H9 (cell line): Measurements from ENCODE around the gene STX8. TPM values are rescaled to one million over a fixed set of nuclear protein-coding genes. Genes with fewer than 3 reads are reported as not detected.

ENCODE experiments used
- DNase-seq: peaks from one replicate; pipeline ENCODE4 v3.0.0-alpha.2; 2017
- H2AFZ ChIP-seq: one replicate; pipeline ENCODE4 v1.6.1; 2013; ENCODE audit warnings: mild to moderate bottlenecking, low read length, control low read depth, moderate library complexity
- H2AK5ac ChIP-seq: 2 replicates; pipeline ENCODE4 v1.6.1; 2013; ENCODE audit warnings: low read length, control low read depth, mixed read lengths; ENCODE audit not compliant: insufficient read length
- H2BK120ac ChIP-seq: one replicate; pipeline ENCODE4 v1.6.1; 2013; ENCODE audit warnings: low read depth, mild to moderate bottlenecking, low read length, control low read depth, inconsistent platforms; ENCODE audit not compliant: poor library complexity, severe bottlenecking
- H2BK12ac ChIP-seq: 2 replicates; pipeline ENCODE4 v1.6.1; 2013; ENCODE audit warnings: low read length, control low read depth, mixed read lengths, low read depth; ENCODE audit not compliant: insufficient read length
- H2BK15ac ChIP-seq: 2 replicates; pipeline ENCODE4 v1.6.1; 2013; ENCODE audit warnings: low read depth, low read length, control low read depth
- H2BK20ac ChIP-seq: one replicate; pipeline ENCODE4 v1.6.1; 2013; ENCODE audit warnings: low read depth, mild to moderate bottlenecking, low read length, control low read depth, inconsistent platforms; ENCODE audit not compliant: poor library complexity, severe bottlenecking
- H2BK5ac ChIP-seq: 2 replicates; pipeline ENCODE4 v1.6.1; 2013; ENCODE audit warnings: low read length, control low read depth, mixed read lengths; ENCODE audit not compliant: insufficient read length
- H3K14ac ChIP-seq: 2 replicates; pipeline ENCODE4 v1.6.1; 2013; ENCODE audit warnings: low read length, control low read depth; ENCODE audit not compliant: insufficient read depth
- H3K18ac ChIP-seq: 2 replicates; pipeline ENCODE4 v1.6.1; 2013; ENCODE audit warnings: low read depth, mild to moderate bottlenecking, mixed read lengths, low read length, control low read depth; ENCODE audit not compliant: insufficient read length
- H3K23ac ChIP-seq: 2 replicates; pipeline ENCODE4 v1.6.1; 2013; ENCODE audit warnings: low read length, control low read depth, mixed read lengths, low read depth; ENCODE audit not compliant: insufficient read length
- H3K23me2 ChIP-seq: 2 replicates; pipeline ENCODE4 v1.6.1; 2013; ENCODE audit warnings: low read depth, mild to moderate bottlenecking, mixed read lengths, low read length, control low read depth; ENCODE audit not compliant: insufficient read length, poor library complexity, severe bottlenecking
- H3K27ac ChIP-seq: 2 replicates; pipeline ENCODE4 v1.5.1; 2013; ENCODE audit warnings: low read length, control low read depth, mixed read lengths, low read depth; ENCODE audit not compliant: insufficient read length
- H3K27me3 ChIP-seq: 2 replicates; pipeline ENCODE4 v1.6.1; 2013; ENCODE audit warnings: low read length, control low read depth, inconsistent platforms; ENCODE audit not compliant: insufficient read depth
- H3K4ac ChIP-seq: 2 replicates; pipeline ENCODE4 v1.6.1; 2013; ENCODE audit warnings: low read depth, mild to moderate bottlenecking, control low read depth, inconsistent platforms, low read length, moderate library complexity
- H3K4me1 ChIP-seq: 2 replicates; pipeline ENCODE4 v1.6.1; 2013; ENCODE audit warnings: low read length, control low read depth, inconsistent platforms; ENCODE audit not compliant: insufficient read depth
- H3K4me2 ChIP-seq: 2 replicates; pipeline ENCODE4 v1.6.1; 2013; ENCODE audit warnings: low read length, control low read depth, mixed read lengths; ENCODE audit not compliant: insufficient read length, insufficient read depth
- H3K56ac ChIP-seq: 2 replicates; pipeline ENCODE4 v1.6.1; 2013; ENCODE audit warnings: low read depth, mild to moderate bottlenecking, mixed read lengths, low read length, control low read depth; ENCODE audit not compliant: insufficient read length
- H3K79me1 ChIP-seq: 2 replicates; pipeline ENCODE4 v1.6.1; 2013; ENCODE audit warnings: low read depth, mild to moderate bottlenecking, moderate library complexity, low read length, control low read depth, inconsistent platforms; ENCODE audit not compliant: insufficient read depth, poor library complexity, severe bottlenecking
- H3K79me2 ChIP-seq: 2 replicates; pipeline ENCODE4 v1.6.1; 2013; ENCODE audit warnings: low read length, control low read depth, inconsistent platforms; ENCODE audit not compliant: insufficient read depth
- H3K9ac ChIP-seq: 2 replicates; pipeline ENCODE4 v1.6.1; 2013; ENCODE audit warnings: low read length, control low read depth, mixed read lengths; ENCODE audit not compliant: insufficient read length; ENCODE audit errors: extremely low read depth
- H3K9me3 ChIP-seq: one replicate; pipeline ENCODE4 v1.6.1; 2013; ENCODE audit warnings: low read depth, low read length, inconsistent platforms; ENCODE audit not compliant: control insufficient read depth
- H3T11ph ChIP-seq: one replicate; pipeline ENCODE4 v1.6.1; 2013; ENCODE audit warnings: mild to moderate bottlenecking, low read length, control low read depth, inconsistent platforms
- H4K20me1 ChIP-seq: one replicate; pipeline ENCODE4 v1.6.1; 2013; ENCODE audit not compliant: control insufficient read depth, insufficient read length, insufficient read depth
- H4K5ac ChIP-seq: 2 replicates; pipeline ENCODE4 v1.6.1; 2013; ENCODE audit warnings: low read depth, mild to moderate bottlenecking, mixed read lengths, low read length, control low read depth; ENCODE audit not compliant: insufficient read length
- H4K8ac ChIP-seq: replicated peaks from 2 replicates; pipeline ENCODE4 v1.6.1; 2013; ENCODE audit warnings: low read length, control low read depth, mixed read lengths, low read depth; ENCODE audit not compliant: insufficient read length
- H4K91ac ChIP-seq: 2 replicates; pipeline ENCODE4 v1.6.1; 2013; ENCODE audit warnings: low read depth, mild to moderate bottlenecking, moderate library complexity, mixed read lengths, low read length, control low read depth; ENCODE audit not compliant: insufficient read length
- H3K27ac Mint-ChIP-seq, 3 experiments: 2 replicates in 2 of 3; 3 replicates in 1 of 3; pipeline ENCODE4 v1.8.0; 2020 to 2021; ENCODE audit warnings: mixed read lengths in 3 of 3, mild to moderate bottlenecking in 1 of 3, moderate library complexity in 1 of 3
- H3K27me3 Mint-ChIP-seq: 2 replicates; pipeline ENCODE4 v1.8.0; 2021; ENCODE audit warnings: low read depth, mild to moderate bottlenecking, moderate library complexity, mixed read lengths
- H3K36me3 Mint-ChIP-seq, 3 experiments: 2 replicates in 2 of 3; 3 replicates in 1 of 3; pipeline ENCODE4 v1.8.0; 2020 to 2021; ENCODE audit warnings: low read depth in 3 of 3, mixed read lengths in 3 of 3; ENCODE audit not compliant: insufficient read depth in 1 of 3
- H3K4me1 Mint-ChIP-seq, 2 experiments: 2 replicates each; pipeline ENCODE4 v1.8.0; 2020; ENCODE audit warnings: mixed read lengths in 2 of 2
- H3K4me3 Mint-ChIP-seq, 2 experiments: 2 replicates in 1 of 2; 3 replicates in 1 of 2; pipeline ENCODE4 v1.8.0; 2020 to 2021; ENCODE audit warnings: mild to moderate bottlenecking in 2 of 2, mixed read lengths in 2 of 2, moderate library complexity in 1 of 2
- H3K9me3 Mint-ChIP-seq, 2 experiments: 2 replicates in 1 of 2; 3 replicates in 1 of 2; pipeline ENCODE4 v1.8.0; 2020; ENCODE audit warnings: mild to moderate bottlenecking in 2 of 2, mixed read lengths in 2 of 2, moderate library complexity in 1 of 2
- CTCF ChIP-seq: fragments of 200-600 bp; sonication (generic); conservative IDR thresholded peaks from 3 replicates; pipeline ENCODE4 v1.8.0; 2021; ENCODE audit warnings: antibody characterized with exemption, mild to moderate bottlenecking
- WGBS: extraction: QIAGEN DNeasy Blood & Tissue Kit; methylation state at CpG from one replicate; pipeline ENCODE4 v1.1.7; 2013; ENCODE audit warnings: missing lambda C conversion rate, low lambda C conversion rate, mixed read lengths; ENCODE audit not compliant: insufficient read length; ENCODE audit errors: extremely low coverage; 5-methylcytosine and 5-hydroxymethylcytosine counted together
- total RNA-seq: library from RNA; stranded (reverse); gene quantifications from 2 replicates; pipeline ENCODE4 v1.2.1, GENCODE V29; 2021

STX8 gene
- total RNA-seq, 1 experiment from 2014 or later = 55.1 TPM

GRCh38 chr17:9571201-9571600 is 4.4 kb downstream of the STX8 start:
- no peak overlapping the region for H3K56ac ChIP-seq
- no peak overlapping the region for H4K91ac ChIP-seq
- H2BK15ac ChIP-seq = no peak overlapping the region
- no peak overlapping the region for H3K18ac ChIP-seq
- H4K5ac ChIP-seq = no peak overlapping the region
- H3K27me3 ChIP-seq = no peaks in the 10 kb centered on the region
- Mint-ChIP-seq H3K27me3 (no peaks in the 10 kb centered on the region; the same call in 1 of the 2 replicates), H3K4me3 (no peak overlapping the region), H3K36me3 (peaks cover 4 to 11% (median 10%) of the 10 kb centered on the region in 3 experiments; a peak in 6 of 7 replicates), H3K4me1 (peaks cover 0 to under 1% of the 10 kb centered on the region in 2 experiments; a peak in 2 of 4 replicates), H3K9me3 (no peaks in the 10 kb centered on the region), H3K27ac (no peak overlapping the region; a peak in 1 of 7 replicates)
- no peak overlapping the region for H3K14ac ChIP-seq
- H2BK120ac ChIP-seq = no peak overlapping the region
- no peak overlapping the region for H3K27ac ChIP-seq
- no peak overlapping the region for H3K4me2 ChIP-seq
- H3K79me1 ChIP-seq = peaks cover 7% of the 10 kb centered on the region
- peaks cover 4% of the 10 kb centered on the region for H3K23me2 ChIP-seq
- no peak overlapping the region for H4K8ac ChIP-seq
- H4K20me1 ChIP-seq = no peaks in the 10 kb centered on the region
- no peak overlapping the region for H2BK20ac ChIP-seq
- H2BK12ac ChIP-seq = no peak overlapping the region
- H2AFZ ChIP-seq = no peak overlapping the region
- no peak overlapping the region for H3T11ph ChIP-seq
- DNase-seq = no peak
- H2BK5ac ChIP-seq = no peak overlapping the region
- no CpG with 5 or more reads among the region's 10 CpGs for WGBS
- H3K9me3 ChIP-seq = no peaks in the 10 kb centered on the region
- H3K79me2 ChIP-seq = no peaks in the 10 kb centered on the region
- TF ChIP-seq CTCF = no peak
- H2AK5ac ChIP-seq = no peak overlapping the region
- H3K4ac ChIP-seq = no peak overlapping the region
- no peaks in the 10 kb centered on the region for H3K4me1 ChIP-seq
- no peak overlapping the region for H3K23ac ChIP-seq
- H3K9ac ChIP-seq = no peak overlapping the region
